PC-3 (cell line): Measurements from ENCODE around the gene SHANK2.

ENCODE experiments used
- EZH2 ChIP-seq: fragments of 300-600 bp; sonication (generic); IDR thresholded peaks from one replicate; pipeline ENCODE4 v1.6.1; 2017; ENCODE audit warnings: antibody characterized with exemption, mild to moderate bottlenecking, low read length; ENCODE audit not compliant: unreplicated experiment
- EZH2phosphoT487 ChIP-seq: fragments of 300-600 bp; sonication (generic); IDR thresholded peaks from 2 replicates; pipeline ENCODE4 v1.6.1; 2018; ENCODE audit warnings: mild to moderate bottlenecking, antibody characterized with exemption, low read length, borderline replicate concordance
- TF ChIP-seq, protein P1 (sequence below): fragments of 300-600 bp; sonication (generic); conservative IDR thresholded peaks from 2 replicates; pipeline ENCODE4 v1.5.1; 2017; ENCODE audit warnings: antibody characterized with exemption, low read depth, mild to moderate bottlenecking, low read length

DNA sequence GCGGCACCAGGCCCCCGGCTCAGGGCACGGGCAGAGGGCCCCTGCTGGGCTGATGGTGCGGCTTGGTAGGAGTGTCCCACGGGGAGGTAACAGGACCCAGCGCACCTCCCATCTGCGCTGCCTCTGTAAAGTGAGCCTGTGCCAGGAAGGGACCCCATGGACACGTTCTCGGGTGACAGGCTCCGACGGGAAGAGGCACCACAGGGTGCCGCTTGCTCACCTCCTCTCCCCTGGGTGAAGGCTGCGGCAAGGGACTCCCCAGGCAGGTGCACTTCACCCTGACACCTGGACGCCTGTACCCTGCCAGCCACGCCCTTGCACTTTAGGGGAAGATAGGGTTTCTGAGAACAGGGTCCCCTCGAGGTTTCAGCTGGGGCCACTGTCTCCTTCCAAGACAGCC, 48.1 kb downstream of the SHANK2 start:
- TF ChIP-seq, protein P1, sequence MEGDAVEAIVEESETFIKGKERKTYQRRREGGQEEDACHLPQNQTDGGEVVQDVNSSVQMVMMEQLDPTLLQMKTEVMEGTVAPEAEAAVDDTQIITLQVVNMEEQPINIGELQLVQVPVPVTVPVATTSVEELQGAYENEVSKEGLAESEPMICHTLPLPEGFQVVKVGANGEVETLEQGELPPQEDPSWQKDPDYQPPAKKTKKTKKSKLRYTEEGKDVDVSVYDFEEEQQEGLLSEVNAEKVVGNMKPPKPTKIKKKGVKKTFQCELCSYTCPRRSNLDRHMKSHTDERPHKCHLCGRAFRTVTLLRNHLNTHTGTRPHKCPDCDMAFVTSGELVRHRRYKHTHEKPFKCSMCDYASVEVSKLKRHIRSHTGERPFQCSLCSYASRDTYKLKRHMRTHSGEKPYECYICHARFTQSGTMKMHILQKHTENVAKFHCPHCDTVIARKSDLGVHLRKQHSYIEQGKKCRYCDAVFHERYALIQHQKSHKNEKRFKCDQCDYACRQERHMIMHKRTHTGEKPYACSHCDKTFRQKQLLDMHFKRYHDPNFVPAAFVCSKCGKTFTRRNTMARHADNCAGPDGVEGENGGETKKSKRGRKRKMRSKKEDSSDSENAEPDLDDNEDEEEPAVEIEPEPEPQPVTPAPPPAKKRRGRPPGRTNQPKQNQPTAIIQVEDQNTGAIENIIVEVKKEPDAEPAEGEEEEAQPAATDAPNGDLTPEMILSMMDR = no peak
- no peak for TF ChIP-seq EZH2phosphoT487
- no peak for TF ChIP-seq EZH2
